ENCODE data around the gene SCAF4.

SCAF4 gene

GRCh38 chr21:31777857-31778256 lies 45.9 kb upstream of the SCAF4 start:
- Histone ChIP-seq H3K27me3 (ENCODE audit: insufficient read depth, low read length) (no peaks in the 10 kb centered on the region), H3K4me1 (ENCODE audit: insufficient read depth, low read length, severe bottlenecking) (peaks cover 10% of the 10 kb centered on the region), H3K27ac (ENCODE audit: low read depth, low read length, poor library complexity, severe bottlenecking) (no peak overlapping the region), H3K79me2 (ENCODE audit: insufficient read depth, low read length) (no peaks in the 10 kb centered on the region), H3K36me3 (ENCODE audit: insufficient read depth, low read length) (no peaks in the 10 kb centered on the region), H3F3A (ENCODE audit: insufficient read depth, low read length) (peaks cover 5% of the 10 kb centered on the region; the same call in 1 of the 2 replicates), H4K20me1 (ENCODE audit: insufficient read depth, low read length) (no peaks in the 10 kb centered on the region), H3K9ac (ENCODE audit: low read length) (no peak overlapping the region), H2AFZ (ENCODE audit: low read length) (no peak overlapping the region), H3K9me3 (ENCODE audit: low read length) (no peaks in the 10 kb centered on the region), H3K9me2 (ENCODE audit: low read depth, low read length) (no peaks in the 10 kb centered on the region), H3K4me3 (ENCODE audit: low read depth, low read length, poor library complexity, severe bottlenecking) (no peak overlapping the region), H3K4me2 (ENCODE audit: low read length) (no peak overlapping the region)
- TF ChIP-seq EZH2 (IDR thresholded peaks at IDR 0.05; ENCODE audit: borderline replicate concordance, low read length) (no peak), CTCF (IDR thresholded peaks at IDR 0.05; ENCODE audit: low read length) (no peak)

GRCh38 chr21:31774031-31774430 lies 42.1 kb upstream of the SCAF4 start:
- no peaks in the 10 kb centered on the region for H3K36me3 ChIP-seq (ENCODE audit: insufficient read depth, low read length)
- H3K9me2 ChIP-seq (ENCODE audit: low read depth, low read length), result no peaks in the 10 kb centered on the region
- H3K27me3 ChIP-seq (ENCODE audit: insufficient read depth, low read length), result no peaks in the 10 kb centered on the region
- H3F3A ChIP-seq (ENCODE audit: insufficient read depth, low read length), result peaks cover 13% of the 10 kb centered on the region
- TF ChIP-seq CTCF (IDR thresholded peaks at IDR 0.05; ENCODE audit: low read length), result no peak
- no peak for TF ChIP-seq EZH2 (IDR thresholded peaks at IDR 0.05; ENCODE audit: borderline replicate concordance, low read length)
- peaks cover 20% of the 10 kb centered on the region for H3K4me1 ChIP-seq (ENCODE audit: insufficient read depth, low read length, severe bottlenecking)
- H3K9me3 ChIP-seq (ENCODE audit: low read length), result no peaks in the 10 kb centered on the region
- no peak overlapping the region for H3K4me2 ChIP-seq (ENCODE audit: low read length)
- no peaks in the 10 kb centered on the region for H3K79me2 ChIP-seq (ENCODE audit: insufficient read depth, low read length)
- peak overlapping the region; percentile 99 for H3K27ac ChIP-seq (ENCODE audit: low read depth, low read length, poor library complexity, severe bottlenecking)
- H2AFZ ChIP-seq (ENCODE audit: low read length), result no peak overlapping the region
- H3K4me3 ChIP-seq (ENCODE audit: low read depth, low read length, poor library complexity, severe bottlenecking), result no peak overlapping the region
- H4K20me1 ChIP-seq (ENCODE audit: insufficient read depth, low read length), result no peaks in the 10 kb centered on the region
- H3K9ac ChIP-seq (ENCODE audit: low read length), result no peak overlapping the region

GRCh38 chr21:31772674-31773555 lies 41.0 kb upstream of the SCAF4 start:
- no peaks in the 10 kb centered on the region for H3K36me3 ChIP-seq (ENCODE audit: insufficient read depth, low read length)

More at GRCh38 chr21:31772674-31773555, 41.0 kb upstream of the SCAF4 start:
- Histone ChIP-seq H3K4me1 (ENCODE audit: insufficient read depth, low read length, severe bottlenecking) (peaks cover 20% of the 10 kb centered on the region), H3K4me2 (ENCODE audit: low read length) (peak overlapping the region; percentile 42), H2AFZ (ENCODE audit: low read length) (no peak overlapping the region), H4K20me1 (ENCODE audit: insufficient read depth, low read length) (no peaks in the 10 kb centered on the region), H3K4me3 (ENCODE audit: low read depth, low read length, poor library complexity, severe bottlenecking) (no peak overlapping the region), H3K9ac (ENCODE audit: low read length) (peak overlapping the region; percentile 46), H3K79me2 (ENCODE audit: insufficient read depth, low read length) (no peaks in the 10 kb centered on the region), H3K9me3 (ENCODE audit: low read length) (no peaks in the 10 kb centered on the region), H3F3A (ENCODE audit: insufficient read depth, low read length) (peaks cover 13% of the 10 kb centered on the region), H3K9me2 (ENCODE audit: low read depth, low read length) (no peaks in the 10 kb centered on the region), H3K27me3 (ENCODE audit: insufficient read depth, low read length) (no peaks in the 10 kb centered on the region), H3K27ac (ENCODE audit: low read depth, low read length, poor library complexity, severe bottlenecking) (peak overlapping the region; percentile 99)
- TF ChIP-seq CTCF (IDR thresholded peaks at IDR 0.05; ENCODE audit: low read length), result no peak
- no peak for TF ChIP-seq EZH2 (IDR thresholded peaks at IDR 0.05; ENCODE audit: borderline replicate concordance, low read length)
